DND-41 (cell line): Measurements from ENCODE around the gene CAMK4.

Experiments
- ATAC-seq: fragments of 200-7000 bp; cut with Tn5 transposase; 3 replicates; pipeline ENCODE4 v1.9.1; 2021; ENCODE audit warnings: low read depth; ENCODE audit not compliant: insufficient read depth
- DNase-seq: peaks from one replicate; pipeline ENCODE4 v3.0.0-alpha.2; 2020
- H2AFZ ChIP-seq: 2 replicates; pipeline ENCODE4 v1.6.0; 2012; ENCODE audit warnings: low read depth, low read length
- H3K27ac ChIP-seq: 2 replicates; pipeline ENCODE4 v1.5.1; 2012; ENCODE audit warnings: low read length, inconsistent platforms
- H3K27me3 ChIP-seq: fragments of 200-600 bp; sonication (generic); 2 replicates; pipeline ENCODE4 v1.6.0; 2012; ENCODE audit warnings: low read length, mild to moderate bottlenecking, inconsistent platforms; ENCODE audit not compliant: insufficient read depth, poor library complexity
- H3K36me3 ChIP-seq: 2 replicates; pipeline ENCODE4 v1.5.1; 2012; ENCODE audit warnings: low read length, inconsistent platforms; ENCODE audit not compliant: insufficient read depth
- H3K4me1 ChIP-seq: 2 replicates; pipeline ENCODE4 v1.5.1; 2012; ENCODE audit warnings: mild to moderate bottlenecking, low read length; ENCODE audit not compliant: insufficient read depth
- H3K4me2 ChIP-seq: 2 replicates; pipeline ENCODE4 v1.6.0; 2012; ENCODE audit warnings: mild to moderate bottlenecking, moderate library complexity, low read length, inconsistent platforms; ENCODE audit not compliant: insufficient read depth
- H3K4me3 ChIP-seq, 2 experiments: fragments of 200-600 bp in 1 of 2; shearing (Covaris generic) in 1 of 2; 2 replicates each; pipeline ENCODE4 v1.5.1; 2012 to 2016; ENCODE audit warnings: inconsistent platforms in 2 of 2, low read length in 2 of 2, mild to moderate bottlenecking in 2 of 2, low read depth in 1 of 2, moderate library complexity in 1 of 2
- H3K79me2 ChIP-seq: 2 replicates; pipeline ENCODE4 v1.6.0; 2012; ENCODE audit warnings: low read length, inconsistent platforms; ENCODE audit not compliant: insufficient read depth
- H3K9ac ChIP-seq: 2 replicates; pipeline ENCODE4 v1.6.0; 2012; ENCODE audit warnings: low read depth, mild to moderate bottlenecking, inconsistent platforms, low read length, moderate library complexity
- H3K9me3 ChIP-seq: 2 replicates; pipeline ENCODE4 v1.5.1; 2012; ENCODE audit warnings: low read length, moderate library complexity, mild to moderate bottlenecking, inconsistent platforms; ENCODE audit not compliant: insufficient read depth, severe bottlenecking
- H4K20me1 ChIP-seq: 2 replicates; pipeline ENCODE4 v1.6.0; 2012; ENCODE audit warnings: low read length; ENCODE audit not compliant: insufficient read depth
- CTCF ChIP-seq: IDR thresholded peaks from 2 replicates; pipeline ENCODE4 v1.5.1; 2012; ENCODE audit warnings: borderline replicate concordance, low read length, moderate library complexity, mild to moderate bottlenecking; ENCODE audit not compliant: poor library complexity, severe bottlenecking; ENCODE audit errors: extremely low read depth
- EZH2 ChIP-seq: IDR thresholded peaks from 3 replicates; pipeline ENCODE4 v1.6.1; 2012; ENCODE audit warnings: borderline replicate concordance, low read depth, mild to moderate bottlenecking, moderate library complexity, low read length, inconsistent platforms; ENCODE audit not compliant: severe bottlenecking

CAMK4 gene

GRCh38 chr5:111248571-111248970 is 24.4 kb downstream of the CAMK4 start:
- TF ChIP-seq EZH2 (no peak), CTCF (no peak)
- Histone ChIP-seq H3K36me3 (no peaks in the 10 kb centered on the region), H3K9me3 (no peaks in the 10 kb centered on the region), H3K4me1 (peaks cover 7% of the 10 kb centered on the region; the same call in 1 of the 2 replicates), H3K27me3 (no peaks in the 10 kb centered on the region), H3K27ac (no peak overlapping the region), H3K4me3 (no peak overlapping the region), H3K4me2 (no peak overlapping the region), H3K79me2 (peaks cover 6% of the 10 kb centered on the region; the same call in 1 of the 2 replicates), H4K20me1 (no peaks in the 10 kb centered on the region), H3K9ac (no peak overlapping the region), H2AFZ (no peak overlapping the region)
- no peak for ATAC-seq
- DNase-seq, result no peak

- Histone ChIP-seq H3K4me1 (peaks cover 34% of the 10 kb centered on the region), H3K27me3 (no peaks in the 10 kb centered on the region), H3K4me3 (no peak overlapping the region), H3K36me3 (no peaks in the 10 kb centered on the region), H4K20me1 (no peaks in the 10 kb centered on the region), H3K9me3 (no peaks in the 10 kb centered on the region), H3K27ac (no peak overlapping the region), H3K9ac (no peak overlapping the region), H3K79me2 (peaks cover 6% of the 10 kb centered on the region; the same call in 1 of the 2 replicates), H3K4me2 (no peak overlapping the region), H2AFZ (no peak overlapping the region)
- TF ChIP-seq CTCF (no peak), EZH2 (no peak)
- ATAC-seq (no peak), DNase-seq (no peak)
Observed at GRCh38 chr5:111251921-111252320, 27.7 kb downstream of the CAMK4 start.

- H2AFZ ChIP-seq, result no peak overlapping the region
- ATAC-seq (no peak), DNase-seq (no peak)
- H3K79me2 ChIP-seq, result peaks cover 6% of the 10 kb centered on the region; the same call in 1 of the 2 replicates
- TF ChIP-seq EZH2, result no peak
- no peak for TF ChIP-seq CTCF
- peaks cover 28% of the 10 kb centered on the region for H3K4me1 ChIP-seq
- peaks cover 1% of the 10 kb centered on the region for H3K9me3 ChIP-seq
- H3K4me2 ChIP-seq, result no peak overlapping the region
- H3K36me3 ChIP-seq, result no peaks in the 10 kb centered on the region
- no peak overlapping the region for H3K27ac ChIP-seq
- no peaks in the 10 kb centered on the region for H4K20me1 ChIP-seq
- no peak overlapping the region for H3K4me3 ChIP-seq
- no peak overlapping the region for H3K9ac ChIP-seq
- no peaks in the 10 kb centered on the region for H3K27me3 ChIP-seq
Observed at GRCh38 chr5:111252799-111253545, 28.8 kb downstream of the CAMK4 start.
